ENCODE measurements around the gene STK38L.
"Not testable (repeated sequence)": the region's sequence is repeated elsewhere in the genome, so short reads cannot be mapped to it uniquely, and the experiment has no call there.

STK38L gene

GRCh38 chr12:27226407-27226929, 17.6 kb upstream of the STK38L start:
- no peak for DNase-seq (ENCODE audit: low spot score)

- DNase-seq (ENCODE audit: low spot score), result no peak
Measured at GRCh38 chr12:27229367-27229766, 14.7 kb upstream of the STK38L start.

GRCh38 chr12:27231374-27231773, 12.7 kb upstream of the STK38L start:
- not testable (repeated sequence) for DNase-seq (ENCODE audit: low spot score)

GRCh38 chr12:27233814-27234213, 10.3 kb upstream of the STK38L start:
- DNase-seq (ENCODE audit: low spot score), result no peak

- no peak for DNase-seq (ENCODE audit: low spot score)
Measured at GRCh38 chr12:27236498-27236897, 7.6 kb upstream of the STK38L start.

- no peak for DNase-seq (ENCODE audit: low spot score)
Measured at GRCh38 chr12:27237790-27238771, 6.0 kb upstream of the STK38L start.

- DNase-seq (ENCODE audit: low spot score), result no peak
Measured at GRCh38 chr12:27243006-27243405, 1.1 kb upstream of the STK38L start.

- no peak for DNase-seq (ENCODE audit: low spot score)
Measured at GRCh38 chr12:27244689-27245488, 803 bp downstream of the STK38L start.

GRCh38 chr12:27246141-27246540, 2.1 kb downstream of the STK38L start:
- DNase-seq (ENCODE audit: low spot score), result no peak

- no peak for DNase-seq (ENCODE audit: low spot score)
Measured at GRCh38 chr12:27246774-27247173, 2.7 kb downstream of the STK38L start.

GRCh38 chr12:27252934-27253333, 8.8 kb downstream of the STK38L start:
- DNase-seq (ENCODE audit: low spot score), result no peak

GRCh38 chr12:27253347-27253746, 9.3 kb downstream of the STK38L start:
- DNase-seq (ENCODE audit: low spot score), result no peak

- DNase-seq (ENCODE audit: low spot score), result no peak
Measured at GRCh38 chr12:27255806-27256205, 11.7 kb downstream of the STK38L start.

- DNase-seq (ENCODE audit: low spot score), result no peak
Measured at GRCh38 chr12:27257104-27257843, 13.2 kb downstream of the STK38L start.

GRCh38 chr12:27260746-27261145, 16.7 kb downstream of the STK38L start:
- DNase-seq (ENCODE audit: low spot score), result no peak

GRCh38 chr12:27261866-27262265, 17.8 kb downstream of the STK38L start:
- no peak for DNase-seq (ENCODE audit: low spot score)

GRCh38 chr12:27270148-27270547, 26.1 kb downstream of the STK38L start:
- DNase-seq (ENCODE audit: low spot score), result no peak

GRCh38 chr12:27271206-27271605, 27.1 kb downstream of the STK38L start:
- DNase-seq (ENCODE audit: low spot score), result no peak

- DNase-seq (ENCODE audit: low spot score), result no peak
Measured at GRCh38 chr12:27272373-27273028, 28.4 kb downstream of the STK38L start.

- no peak for DNase-seq (ENCODE audit: low spot score)
Measured at GRCh38 chr12:27273114-27273513, 29.0 kb downstream of the STK38L start.

GRCh38 chr12:27274706-27275105, 30.6 kb downstream of the STK38L start:
- DNase-seq (ENCODE audit: low spot score), result no peak
